HTERT RPE-1 (cell line): ENCODE data around the gene PCGF6.
"Not testable (repeated sequence)": the region's sequence is repeated elsewhere in the genome, so short reads cannot be mapped to it uniquely, and the experiment has no call there.

Experiments
- in situ Hi-C: fragments of 300-500 bp; cut with MboI; formaldehyde crosslinking; loops from 4 replicates; pipeline ENCODE4 v1.14.3; 2020; ENCODE audit warnings: low sequenced_read_pairs

Gene PCGF6

GRCh38 chr10:103258928-103259327 is 92.0 kb downstream of the PCGF6 start:
- in situ Hi-C loops: not testable (repeated sequence)

- in situ Hi-C loops: no loop called here
Measured at GRCh38 chr10:103257812-103258211, 93.1 kb downstream of the PCGF6 start.

GRCh38 chr10:103256613-103257012 is 94.3 kb downstream of the PCGF6 start:
- in situ Hi-C loops: no loop called here

- in situ Hi-C loops: no loop called here
Measured at GRCh38 chr10:103254538-103255325, 96.2 kb downstream of the PCGF6 start.

- in situ Hi-C loops: no loop called here
Measured at GRCh38 chr10:103254113-103254512, 96.8 kb downstream of the PCGF6 start.
